NCI-H146 (cell line): ENCODE measurements around the gene RGS3.
A peak's percentile ranks its signal among the peaks of the same experiment; 100 is the strongest.

Source experiments
- DNase-seq: peaks from one replicate; lab custom pipeline; 2025; lab: John Stamatoyannopoulos, UW

RGS3 gene

DNA sequence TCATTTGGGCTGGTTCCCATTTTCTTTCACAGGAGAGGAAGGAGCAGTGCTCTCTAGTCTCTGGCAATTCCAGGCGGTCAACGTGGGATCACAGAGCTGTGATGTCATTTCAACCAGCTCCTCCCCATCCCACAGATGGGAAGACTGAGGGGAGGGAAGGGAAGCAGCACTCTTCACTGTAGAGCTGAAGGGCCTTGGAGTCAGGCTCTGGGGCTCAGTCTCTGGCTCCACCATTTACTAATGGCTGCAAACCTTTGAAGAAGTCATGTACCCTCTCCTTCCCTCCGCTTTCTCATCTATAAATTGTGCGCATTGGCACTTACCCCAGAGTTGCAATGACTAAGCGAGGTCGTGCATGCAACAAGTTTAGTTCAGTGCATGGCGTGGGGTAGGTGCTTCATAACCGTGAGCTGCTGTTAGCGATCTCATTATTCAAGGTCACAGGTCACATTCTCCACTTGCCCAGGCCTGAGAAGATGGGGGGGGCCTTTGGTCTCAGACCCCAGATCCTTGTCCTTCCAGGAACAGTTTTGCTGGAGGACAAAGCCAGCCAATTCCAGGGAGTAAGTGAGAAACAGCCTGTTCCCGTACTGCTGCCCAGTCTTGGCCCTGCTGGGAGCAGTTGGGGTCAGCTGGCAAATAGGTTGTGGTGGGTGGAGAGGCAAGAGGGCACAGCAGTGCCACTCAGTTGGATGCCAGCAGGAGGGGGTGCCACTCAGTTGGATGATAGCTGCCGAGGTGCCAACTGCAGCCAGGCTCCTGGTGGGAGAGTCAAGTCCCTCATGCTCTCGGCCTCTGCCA, 136.7 kb downstream of the RGS3 start:
- no peak for DNase-seq

- no peak for DNase-seq
Observed at GRCh38 chr9:113600871-113601614, 137.5 kb downstream of the RGS3 start.

GRCh38 chr9:113601656-113602055, 138.1 kb downstream of the RGS3 start:
- DNase-seq, result no peak

DNA sequence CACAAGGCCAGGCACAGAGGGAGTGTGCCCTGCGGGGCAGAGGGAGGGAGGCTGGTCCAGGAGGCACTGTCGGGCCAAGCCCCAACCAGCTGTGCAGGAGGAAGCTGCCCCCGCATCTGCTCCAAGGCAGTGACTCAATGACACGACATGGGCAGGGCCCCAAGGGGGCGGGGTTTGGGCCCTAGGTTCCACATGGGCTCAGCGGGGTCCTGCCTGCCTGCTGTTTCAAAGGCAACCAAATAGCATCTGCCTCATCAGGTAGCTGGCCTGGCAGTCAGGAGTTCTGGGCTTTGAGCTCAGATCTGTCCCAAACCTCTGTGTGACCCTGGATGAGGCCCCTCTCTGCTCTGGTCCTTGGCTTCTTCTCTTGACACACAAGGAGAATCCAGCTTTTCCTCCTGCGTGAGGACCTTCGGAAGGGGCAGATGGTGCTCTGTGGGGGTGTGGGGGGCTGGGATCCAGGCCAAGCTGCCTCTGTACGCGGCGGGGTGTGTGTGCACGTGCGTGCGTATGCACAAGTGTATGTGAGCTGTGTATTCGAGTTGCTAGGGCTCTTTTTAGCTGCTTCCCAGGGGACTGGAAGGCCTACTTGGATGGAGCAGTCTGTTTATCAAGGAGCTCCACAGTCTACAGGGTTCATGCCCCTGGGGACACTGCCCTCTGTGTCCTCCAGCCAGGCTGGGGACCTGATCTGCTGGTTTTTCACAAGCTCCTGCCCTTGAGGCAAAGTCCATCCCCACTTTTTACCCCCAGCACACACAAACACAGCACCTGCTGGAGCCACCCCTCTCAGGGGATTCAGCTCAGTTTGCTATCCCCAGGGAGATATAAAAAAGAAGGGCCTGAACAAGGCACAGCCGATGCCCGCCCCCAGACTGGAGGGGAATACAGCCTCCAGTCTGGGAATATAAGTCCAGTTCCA, 138.9 kb downstream of the RGS3 start:
- peak; percentile 27 for DNase-seq

GRCh38 chr9:113603048-113603375, 139.5 kb downstream of the RGS3 start:
- no peak for DNase-seq

GRCh38 chr9:113603773-113604172, 140.2 kb downstream of the RGS3 start:
- DNase-seq, result no peak

DNA sequence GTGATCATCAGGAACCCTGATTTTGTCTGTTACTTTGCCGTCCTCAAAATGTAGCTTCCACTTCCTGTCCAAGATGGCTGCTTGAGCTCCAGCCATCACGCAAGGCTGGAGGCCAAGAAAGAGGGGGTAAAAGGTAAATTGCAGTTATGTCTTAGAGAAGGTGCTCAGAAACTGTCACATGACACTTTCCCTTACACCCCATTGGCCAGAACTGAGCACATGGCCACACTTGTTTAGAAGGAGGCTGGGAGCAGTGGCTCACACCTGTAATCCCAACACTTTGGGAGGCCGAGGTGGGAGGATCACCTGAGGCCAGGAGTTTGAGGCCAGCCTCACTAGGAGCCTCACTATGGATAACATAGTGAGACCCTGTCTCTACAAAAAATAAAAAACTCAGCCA, 140.9 kb downstream of the RGS3 start:
- DNase-seq, result no peak

DNA sequence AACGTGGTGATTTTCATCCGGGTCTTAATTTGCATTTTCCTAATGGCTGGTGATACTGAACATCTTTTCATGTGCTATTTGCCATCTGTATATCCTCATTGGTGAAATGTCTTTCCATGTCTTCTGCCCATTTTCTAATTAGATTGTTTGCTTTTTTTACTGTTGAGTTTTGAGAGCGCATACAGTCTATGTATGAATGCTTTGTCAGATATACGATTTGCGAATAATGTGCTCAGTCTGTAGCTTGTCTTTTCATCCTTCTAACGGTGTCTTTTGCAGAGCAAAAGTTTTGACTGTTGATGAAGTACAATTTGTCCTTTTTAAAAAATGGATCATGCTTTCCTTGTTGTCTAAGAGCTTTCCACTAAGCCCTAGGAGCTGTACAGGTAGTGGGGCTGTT, 143.0 kb downstream of the RGS3 start:
- no peak for DNase-seq

DNA sequence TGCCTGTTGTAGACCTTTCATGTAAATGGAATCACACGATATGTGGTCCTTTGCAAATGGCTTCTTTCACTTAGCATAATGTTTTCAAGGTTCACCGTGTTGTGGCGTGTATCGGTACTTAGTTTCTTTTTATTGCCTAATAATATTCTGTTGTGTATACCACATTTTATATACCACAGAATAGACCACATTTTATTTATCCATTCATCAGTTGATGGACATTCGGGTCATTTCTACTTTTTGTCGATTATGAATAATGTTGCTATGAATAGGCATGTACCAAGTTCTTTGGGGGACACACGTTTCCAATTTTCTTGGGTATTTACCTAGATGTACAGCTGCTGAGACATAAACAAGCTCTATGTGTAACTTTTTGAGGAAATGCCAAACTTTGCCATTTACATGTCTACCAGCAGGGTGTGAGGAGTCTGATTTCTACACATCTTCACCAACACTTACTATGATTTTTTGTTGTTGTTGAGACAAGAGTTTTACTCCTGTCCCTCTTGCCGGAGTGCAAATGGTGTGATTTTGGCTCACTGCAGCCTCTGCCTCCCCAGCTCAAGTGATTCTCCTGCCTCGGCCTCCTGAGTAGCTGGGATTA, 144.7 kb downstream of the RGS3 start:
- DNase-seq, result no peak

DNA sequence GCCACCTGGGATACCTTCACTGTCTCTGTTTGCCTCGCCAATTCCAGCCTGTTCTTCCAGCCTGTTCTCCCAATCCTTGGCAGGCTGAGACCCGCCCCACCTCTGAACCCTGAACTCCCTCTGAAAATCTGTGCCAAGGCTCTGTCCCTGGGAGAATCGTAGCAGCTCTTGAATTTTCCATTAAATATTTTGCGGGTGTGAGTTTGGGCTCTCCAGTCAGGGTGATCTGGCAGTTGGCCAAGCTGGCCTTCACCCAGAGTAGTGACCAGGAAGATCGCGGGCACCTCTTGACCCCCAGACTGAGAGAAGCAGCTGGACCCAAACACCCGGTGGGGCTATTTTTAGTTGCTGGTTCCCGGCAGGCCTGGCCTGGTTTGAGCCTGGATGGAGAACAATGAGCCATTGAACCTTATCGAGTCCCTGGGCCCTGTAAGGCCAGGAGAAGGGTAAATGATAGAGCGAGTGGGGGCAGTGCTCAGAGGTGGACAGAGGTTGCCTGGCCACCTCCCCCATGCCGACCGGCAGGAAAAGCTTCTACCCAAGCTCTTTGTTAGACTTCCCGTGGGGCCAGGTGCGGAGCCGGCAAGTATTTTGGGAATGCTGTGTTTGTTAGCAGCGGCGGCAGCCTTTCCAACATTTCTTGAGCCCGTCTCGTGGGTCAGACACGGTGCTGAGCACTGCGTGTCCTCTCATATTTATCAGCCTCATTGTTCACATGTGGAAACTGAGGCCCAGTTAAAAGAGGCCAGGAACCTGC, 146.2 kb downstream of the RGS3 start:
- peak; percentile 78 for DNase-seq

- no peak for DNase-seq
Observed at GRCh38 chr9:113611461-113612215, 148.1 kb downstream of the RGS3 start.

DNA sequence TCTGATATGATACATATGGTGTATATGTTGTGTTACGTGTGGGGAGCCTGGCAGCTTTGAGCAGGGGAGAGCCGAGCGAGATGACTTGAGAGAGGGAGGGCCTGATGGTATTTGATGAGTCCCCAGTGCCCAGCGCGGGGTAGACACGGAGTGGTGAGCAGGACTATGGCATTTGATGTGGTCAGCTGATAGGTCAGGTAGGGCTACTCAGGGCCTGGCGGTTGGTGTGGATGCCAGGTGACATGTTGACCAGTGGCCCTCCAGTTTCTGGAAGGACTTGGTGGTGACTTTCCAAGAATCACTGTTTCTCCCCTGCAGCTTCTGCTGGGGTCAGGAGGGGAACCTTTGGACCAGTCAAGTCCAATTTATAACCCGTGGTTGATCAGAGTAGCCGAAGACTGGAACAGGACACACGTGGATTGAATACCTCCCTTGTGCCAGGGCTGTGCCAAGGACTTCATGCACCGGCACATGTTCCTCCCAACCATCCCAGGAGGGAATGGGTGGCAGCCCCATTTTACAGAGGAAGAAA, 148.8 kb downstream of the RGS3 start:
- no peak for DNase-seq

DNA sequence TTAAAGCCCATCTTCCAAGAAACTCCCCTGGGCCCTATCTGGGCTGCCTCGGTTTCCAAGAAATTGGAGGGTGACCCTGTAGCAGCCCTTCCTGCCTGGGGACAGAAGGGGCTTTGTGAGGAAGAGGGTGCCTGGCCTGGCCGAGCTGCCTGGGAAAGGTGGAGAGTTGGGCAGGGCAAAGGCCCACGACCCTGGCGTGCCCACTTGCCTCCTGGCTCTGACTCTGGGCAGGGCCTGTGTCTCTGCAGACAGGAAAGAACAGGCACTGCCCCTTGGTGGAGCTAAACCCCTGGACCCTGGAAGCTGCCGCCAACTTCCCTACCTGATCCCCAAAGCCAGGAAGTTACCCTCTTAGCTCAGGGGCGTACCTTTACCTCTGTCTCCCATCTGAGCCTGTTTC, 149.3 kb downstream of the RGS3 start:
- no peak for DNase-seq

DNA sequence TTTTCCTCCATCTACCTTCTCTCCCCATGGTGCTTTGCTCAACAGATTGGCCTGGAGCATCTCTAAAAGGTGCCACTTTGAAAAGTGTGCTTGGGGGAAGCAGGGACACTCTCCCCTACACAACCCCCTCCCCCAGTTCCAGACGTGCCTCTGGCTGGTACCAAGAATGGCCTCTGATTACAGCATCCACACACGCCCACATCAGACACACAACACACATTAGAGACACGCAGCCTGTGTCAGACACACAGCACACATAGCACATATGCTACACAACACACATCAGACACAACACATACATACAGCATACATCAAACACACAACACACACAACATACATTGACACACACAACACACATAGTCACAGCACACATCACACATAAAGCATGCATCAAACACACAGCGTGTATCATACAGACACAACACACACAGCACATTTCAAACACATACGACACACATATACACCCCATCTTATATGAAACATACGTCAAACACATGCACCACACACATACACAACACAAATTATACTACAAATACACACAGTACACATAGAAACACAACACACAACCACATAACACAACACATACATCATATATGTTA, 150.4 kb downstream of the RGS3 start:
- no peak for DNase-seq

GRCh38 chr9:113614843-113615648, 151.5 kb downstream of the RGS3 start:
- no peak for DNase-seq

- DNase-seq, result no peak
Observed at GRCh38 chr9:113616116-113616515, 152.6 kb downstream of the RGS3 start.

GRCh38 chr9:113616621-113617496, 153.3 kb downstream of the RGS3 start:
- no peak for DNase-seq

- no peak for DNase-seq
Observed at GRCh38 chr9:113617550-113617949, 154.0 kb downstream of the RGS3 start.
